Testis (tissue), 3 donors: ENCODE data around the gene COL16A1. TPM values are rescaled to one million over a fixed set of nuclear protein-coding genes. Genes with fewer than 3 reads are reported as not detected.

Source experiments
- DNase-seq: peaks from one replicate; pipeline ENCODE4 v3.0.0-alpha.2; 2019
- H3K27ac ChIP-seq, 2 donors: fragments of 200-600 bp; sonication (generic); one replicate each; pipeline ENCODE4 v1.5.1; 2019
- H3K27me3 ChIP-seq: fragments of 200-600 bp; sonication (generic); one replicate; pipeline ENCODE4 v1.5.1; 2019
- H3K36me3 ChIP-seq: fragments of 200-600 bp; sonication (generic); one replicate; pipeline ENCODE4 v1.5.1; 2017; ENCODE audit warnings: low read depth; ENCODE audit errors: missing control alignments
- H3K4me1 ChIP-seq: fragments of 200-600 bp; sonication (generic); one replicate; pipeline ENCODE4 v1.5.1; 2019
- H3K4me3 ChIP-seq, 2 donors: fragments of 200-600 bp; sonication (generic); one replicate each; pipeline ENCODE4 v1.5.1; 2017 to 2019
- H3K9me3 ChIP-seq: fragments of 200-600 bp; sonication (generic); one replicate; pipeline ENCODE4 v1.5.1; 2017
- CTCF ChIP-seq, 3 experiments: fragments of 450-650 bp in 2 of 3; fragments of 200-600 bp in 1 of 3; sonication (generic) in 1 of 3; IDR thresholded peaks; one replicate each; pipeline ENCODE4 v1.5.1; 2016 to 2019; ENCODE audit warnings: antibody characterized with exemption in 3 of 3, mild to moderate bottlenecking in 2 of 3, moderate library complexity in 1 of 3
- POLR2A ChIP-seq: fragments of 450-650 bp; IDR thresholded peaks from one replicate; pipeline ENCODE4 v1.6.1; 2017; ENCODE audit warnings: antibody characterized with exemption, mild to moderate bottlenecking, moderate library complexity
- WGBS, 2 donors: methylation state at CpG; one replicate each; pipeline ENCODE4 v1.1.5; 2018; 5-methylcytosine and 5-hydroxymethylcytosine counted together
- intact Hi-C: fragments of 100-400 bp; cut with DNase I; formaldehyde crosslinking; loops from one replicate; pipeline ENCODE4 v1.15.1; 2023; ENCODE audit warnings: low total_unique reads
- polyA plus RNA-seq: library from polyadenylated mRNA; stranded (reverse); fragments of 350-450 nt; fragmentation: Illumina TruSeq; extraction: RNeasy Lipid Tissue Mini Kit (QIAGEN cat#74804); gene quantifications from one replicate; pipeline ENCODE4 v1.2.3, GENCODE V29; 2014; ENCODE audit warnings: low read depth, low replicate concordance; ENCODE audit not compliant: insufficient read depth
- total RNA-seq, 2 donors: library from RNA; depleted of rRNA; stranded (reverse); fragments of >200 nt; gene quantifications; one replicate each; pipeline ENCODE4 v1.2.3, GENCODE V29; 2016

COL16A1 gene
- total and polyA plus RNA-seq, 3 donors from 2014 or later: 96.4 to 120 (median 101) TPM

GRCh38 chr1:31637915-31638673 is 65.7 kb downstream of the COL16A1 start:
- no peak overlapping the region for H3K4me3 ChIP-seq

GRCh38 chr1:31633117-31633516 is 70.7 kb downstream of the COL16A1 start:
- 65 to 70% methylated on average over 4 of the region's 4 CpGs for WGBS, 2 donors
- no peaks in the 10 kb centered on the region for H3K9me3 ChIP-seq
- DNase-seq: peak; percentile 32
- H3K27me3 ChIP-seq: no peaks in the 10 kb centered on the region
- intact Hi-C loops: no loop called here
- no peak overlapping the region for H3K4me3 ChIP-seq
- peaks cover 3% of the 10 kb centered on the region for H3K4me1 ChIP-seq
- TF ChIP-seq CTCF (IDR thresholded peaks at IDR 0.05): peak in 1 of 3 experiments; percentile 24
- TF ChIP-seq POLR2A: no peak
- no peaks in the 10 kb centered on the region for H3K36me3 ChIP-seq
- H3K27ac ChIP-seq: no peak overlapping the region

More at GRCh38 chr1:31637915-31638673, 65.7 kb downstream of the COL16A1 start:
- Histone ChIP-seq H3K4me1 (peaks cover under 1% of the 10 kb centered on the region), H3K27ac (no peak overlapping the region), H3K27me3 (no peaks in the 10 kb centered on the region), H3K9me3 (no peaks in the 10 kb centered on the region), H3K36me3 (no peaks in the 10 kb centered on the region)
- DNase-seq: no peak
- 61 to 76% methylated on average over 5 of the region's 5 CpGs for WGBS, 2 donors
- no peak for TF ChIP-seq POLR2A
- TF ChIP-seq CTCF (IDR thresholded peaks at IDR 0.05): no peak
- intact Hi-C loops: no loop called here

- DNase-seq: no peak
- Histone ChIP-seq H3K9me3 (no peaks in the 10 kb centered on the region), H3K4me1 (peaks cover 8% of the 10 kb centered on the region), H3K27ac (no peak overlapping the region), H3K4me3 (no peak overlapping the region), H3K27me3 (no peaks in the 10 kb centered on the region), H3K36me3 (no peaks in the 10 kb centered on the region)
- no peak for TF ChIP-seq CTCF (IDR thresholded peaks at IDR 0.05)
- TF ChIP-seq POLR2A: no peak
- intact Hi-C loops: no loop called here
- WGBS, 2 donors: 90 to 92% methylated on average over 3 of the region's 3 CpGs
These were observed 71.2 kb downstream of the COL16A1 start for GRCh38 chr1:31632649-31633048.

- Histone ChIP-seq H3K9me3 (no peaks in the 10 kb centered on the region), H3K36me3 (no peaks in the 10 kb centered on the region), H3K27me3 (no peaks in the 10 kb centered on the region), H3K27ac (no peak overlapping the region), H3K4me3 (no peak overlapping the region), H3K4me1 (peaks cover 27% of the 10 kb centered on the region)
- DNase-seq: no peak
- TF ChIP-seq POLR2A (no peak), CTCF (IDR thresholded peaks at IDR 0.05) (no peak)
- intact Hi-C loops: no loop called here
- WGBS, 2 donors: 85 to 87% methylated on average over 6 of the region's 6 CpGs
These were observed 74.8 kb downstream of the COL16A1 start for GRCh38 chr1:31628931-31629556.
